ENCODE measurements around the gene TOR1B.
"Not testable (repeated sequence)": the region's sequence is repeated elsewhere in the genome, so short reads cannot be mapped to it uniquely, and the experiment has no call there.

Gene TOR1B

DNA sequence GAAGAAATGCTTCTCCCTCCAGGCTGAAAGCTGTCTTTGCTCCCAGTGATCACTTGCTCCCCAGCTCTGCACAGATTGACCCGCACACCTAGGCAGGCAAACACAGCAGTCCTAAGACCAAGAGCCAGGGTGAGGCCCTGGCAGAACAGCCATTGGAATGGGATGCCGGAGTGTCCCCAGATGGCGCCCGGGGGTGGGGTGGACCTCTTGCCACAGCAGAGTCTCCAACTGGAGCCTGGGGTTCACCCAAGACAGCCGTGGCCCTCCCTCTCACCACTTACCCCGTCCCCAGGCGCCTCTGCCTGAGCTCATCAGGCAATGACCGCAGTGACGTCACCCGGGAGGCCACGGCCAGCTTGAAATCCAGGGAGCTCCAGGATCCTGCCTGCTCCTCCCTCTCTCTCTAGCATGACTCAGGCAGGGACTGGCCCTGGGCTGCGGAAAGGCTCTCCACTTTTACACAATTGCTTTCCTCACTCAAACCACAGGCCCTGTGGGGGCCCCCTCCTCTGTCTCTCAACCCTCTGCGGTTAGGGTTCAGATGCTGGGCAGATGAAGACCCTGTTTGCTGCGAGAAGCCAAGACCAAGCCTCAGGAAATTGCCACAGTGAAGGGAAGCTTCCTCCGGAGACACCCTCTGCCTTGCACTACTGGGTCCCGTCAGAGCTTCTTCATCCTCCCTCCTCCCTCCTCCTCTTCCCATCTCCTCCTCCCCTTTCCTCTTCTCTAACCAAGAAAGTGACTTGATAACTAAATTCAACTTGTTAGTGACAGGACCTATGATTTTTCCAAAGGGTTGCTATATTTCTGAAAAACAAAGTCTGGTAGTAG lies 25.8 kb upstream of the TOR1B start:
- DNase-seq, result no peak

DNA sequence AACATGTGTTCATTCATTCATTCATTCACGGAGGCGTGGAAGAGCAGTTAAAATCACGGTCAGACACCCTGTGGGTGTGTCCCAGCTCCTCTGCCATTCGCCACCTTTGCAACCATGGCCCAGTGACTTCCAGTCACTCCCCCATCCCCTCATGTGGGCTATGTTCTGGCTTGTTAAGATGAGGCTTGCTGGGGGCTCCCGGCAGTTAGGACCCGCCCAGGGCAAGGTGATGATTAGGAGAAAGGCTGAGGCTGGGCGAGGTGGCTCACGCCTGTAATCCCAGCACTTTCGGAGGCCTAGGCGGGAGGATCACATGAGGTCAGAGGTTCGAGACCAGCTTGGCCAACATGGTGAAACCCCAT lies 25.2 kb upstream of the TOR1B start:
- no peak for DNase-seq

- no peak for DNase-seq
These were observed 24.5 kb upstream of the TOR1B start for GRCh38 chr9:129778469-129778868.

DNA sequence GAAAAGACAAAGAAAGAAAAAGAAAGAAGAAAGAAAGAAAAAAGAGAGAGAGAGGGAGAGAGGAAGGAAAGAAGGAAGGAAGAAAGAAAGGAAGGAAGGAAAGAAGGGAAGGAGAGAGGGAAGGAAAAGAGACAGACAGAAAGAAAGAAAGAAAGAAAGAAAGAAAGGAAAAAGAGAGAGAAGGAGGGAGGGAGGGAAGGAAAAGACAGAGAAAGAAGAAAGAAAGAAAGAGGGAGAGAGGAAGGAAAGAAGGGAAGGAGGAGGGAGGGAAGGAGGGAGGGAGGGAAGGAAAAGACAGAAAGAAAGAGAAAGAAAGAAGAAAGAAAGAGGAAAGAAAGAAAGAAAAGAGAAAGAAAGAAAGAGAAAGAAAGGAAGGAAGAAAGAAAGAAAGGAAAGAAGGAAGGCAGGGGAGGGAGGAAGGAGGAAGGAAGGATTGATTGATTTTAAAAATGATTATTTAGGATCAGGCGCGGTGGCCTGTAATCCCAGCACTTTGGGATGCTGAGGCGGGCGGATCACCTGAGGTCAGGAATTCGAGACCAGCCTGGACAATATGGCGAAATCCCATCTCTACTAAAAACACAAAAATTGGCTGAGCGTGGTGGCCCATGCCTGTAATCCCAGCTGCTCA lies 23.3 kb upstream of the TOR1B start:
- DNase-seq, result no peak

DNA sequence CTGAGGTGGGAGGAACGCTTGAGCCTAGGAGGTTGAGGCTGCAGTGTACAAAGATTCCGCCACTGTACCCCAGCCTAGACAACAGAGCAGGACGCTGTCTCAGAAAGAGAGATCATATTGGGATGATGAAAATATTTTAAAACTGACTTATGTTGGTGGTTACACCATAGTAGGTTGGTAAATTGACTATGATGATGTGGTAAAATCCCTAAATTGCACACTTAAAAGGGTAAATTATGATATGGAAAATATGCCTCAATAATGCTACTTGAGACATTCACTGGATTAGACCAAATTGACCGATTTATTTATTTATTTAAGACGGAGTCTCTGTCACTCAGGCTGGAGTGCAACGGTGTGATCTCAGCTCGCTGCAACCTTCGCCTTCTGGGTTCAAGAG lies 21.9 kb upstream of the TOR1B start:
- DNase-seq, result no peak

- no peak for DNase-seq
These were observed 21.0 kb upstream of the TOR1B start for GRCh38 chr9:129781981-129782380.

GRCh38 chr9:129783516-129784361 lies 19.2 kb upstream of the TOR1B start:
- peak; percentile 32 for DNase-seq

DNA sequence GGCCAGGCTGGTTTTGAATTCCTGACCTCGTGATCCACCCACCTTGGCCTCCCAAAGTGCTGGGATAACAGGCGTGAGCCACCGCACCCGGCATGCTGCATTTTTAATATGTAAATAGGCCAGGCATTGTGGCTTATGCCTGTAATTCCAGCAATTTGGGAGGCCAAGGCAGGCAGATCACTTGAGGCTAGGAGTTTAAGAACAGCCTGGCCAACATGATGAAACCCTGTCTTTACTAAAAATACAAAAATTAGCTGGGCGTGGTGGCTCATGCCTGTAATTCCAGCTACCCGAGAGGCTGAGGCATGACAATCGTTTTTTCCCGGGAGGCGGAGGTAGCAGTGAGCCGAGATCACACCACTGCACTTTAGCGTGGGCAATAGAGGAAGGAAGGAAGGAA lies 18.0 kb upstream of the TOR1B start:
- DNase-seq, result not testable (repeated sequence)

GRCh38 chr9:129785866-129786265 lies 17.1 kb upstream of the TOR1B start:
- DNase-seq, result no peak

- no peak for DNase-seq
These were observed 16.5 kb upstream of the TOR1B start for GRCh38 chr9:129786481-129786880.

DNA sequence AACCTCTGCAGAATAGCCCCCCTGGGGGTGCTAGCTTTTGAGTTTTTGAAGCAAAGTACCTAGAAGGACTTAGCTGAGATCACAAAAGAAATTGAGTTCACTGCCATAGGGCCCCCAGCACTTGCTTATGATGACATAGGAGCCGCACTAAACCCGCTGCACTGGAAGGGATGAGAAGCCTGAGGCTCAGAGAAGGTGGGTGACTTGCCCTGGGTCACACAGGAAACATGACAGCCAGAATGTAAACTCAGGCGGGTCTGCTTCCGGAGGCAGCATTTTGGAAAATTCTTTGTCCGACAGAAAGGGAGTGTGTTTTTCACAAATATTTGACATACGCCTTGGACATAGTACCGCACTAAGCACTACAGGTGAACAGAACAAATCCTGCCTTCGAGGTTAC lies 8.4 kb upstream of the TOR1B start:
- no peak for DNase-seq

DNA sequence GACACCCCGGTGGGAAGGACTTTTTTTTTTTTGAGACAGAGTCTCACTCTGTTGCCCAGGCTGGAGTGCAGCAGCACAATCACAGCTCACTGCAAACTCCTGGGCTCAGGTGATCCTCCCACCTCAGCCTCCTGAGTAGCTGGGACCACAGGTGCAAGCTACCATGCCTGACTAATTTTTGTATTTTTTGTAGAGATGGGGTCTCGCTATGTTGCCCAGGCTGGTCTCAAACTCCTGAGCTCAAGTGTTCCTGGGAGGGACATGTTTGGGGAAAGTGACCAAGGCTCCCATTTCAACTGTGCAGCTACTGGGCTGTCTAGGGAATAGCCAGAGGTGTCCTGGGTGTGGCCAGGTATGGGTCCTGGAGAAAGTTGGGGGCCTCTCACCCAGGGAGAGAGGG lies 7.0 kb upstream of the TOR1B start:
- not testable (repeated sequence) for DNase-seq

DNA sequence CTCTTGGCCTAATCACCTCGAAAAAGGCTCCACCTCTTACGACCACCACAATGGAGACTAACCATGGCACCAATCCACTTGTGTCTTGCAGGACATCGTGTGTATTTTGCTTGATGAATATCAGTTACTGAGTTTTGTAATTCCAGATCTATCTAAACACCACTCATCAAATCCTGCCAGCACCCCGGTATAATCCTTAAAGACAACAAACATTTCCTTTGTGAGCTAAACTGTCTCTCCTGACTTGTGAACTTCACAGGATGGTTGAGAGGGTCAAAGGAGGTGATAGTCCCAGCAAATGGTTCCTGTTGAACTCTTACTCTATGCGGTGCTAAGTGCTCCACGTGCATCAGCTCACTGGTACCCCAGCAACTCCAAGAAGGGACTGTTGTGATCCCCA lies 4.0 kb upstream of the TOR1B start:
- no peak for DNase-seq

DNA sequence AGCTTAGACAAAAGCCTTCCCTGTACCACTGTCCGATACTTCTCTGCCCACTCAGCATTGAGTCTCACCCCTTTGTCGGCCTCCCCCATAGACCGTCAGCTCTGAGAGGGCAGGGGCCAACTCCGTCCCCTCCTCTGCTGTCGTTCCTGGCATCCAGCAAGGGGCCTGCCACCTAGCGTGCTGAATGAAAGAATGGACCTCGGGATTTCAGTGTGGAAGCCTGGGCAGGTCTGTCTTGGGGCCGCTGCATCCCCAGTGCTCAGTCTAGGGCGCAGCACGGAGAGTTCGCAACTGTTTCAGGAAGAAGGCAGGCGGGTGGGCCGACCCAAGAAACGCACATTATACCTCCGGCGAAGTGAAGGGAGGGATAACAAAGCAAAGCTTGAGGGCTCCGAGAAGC lies 1.5 kb upstream of the TOR1B start:
- no peak for DNase-seq

DNA sequence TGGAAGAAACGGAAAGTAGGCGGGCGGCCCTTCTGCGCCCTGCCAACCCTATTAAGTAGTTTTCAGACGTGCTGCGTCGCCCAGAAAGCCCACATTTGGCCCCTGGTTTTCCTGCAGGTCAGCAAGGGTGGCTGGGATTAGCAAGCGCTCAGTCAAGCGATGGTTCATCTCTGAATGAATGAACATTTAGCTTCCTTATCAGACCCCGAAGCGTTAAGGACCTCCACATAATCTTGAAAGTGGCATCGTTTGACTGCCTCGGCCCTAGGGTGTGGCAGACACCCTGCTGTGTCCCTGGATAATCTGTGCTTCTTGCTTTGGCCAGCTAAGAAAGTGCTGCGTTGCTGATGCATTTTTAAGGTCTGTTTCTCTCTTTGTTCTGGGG lies 684 bp downstream of the TOR1B start:
- no peak for DNase-seq

DNA sequence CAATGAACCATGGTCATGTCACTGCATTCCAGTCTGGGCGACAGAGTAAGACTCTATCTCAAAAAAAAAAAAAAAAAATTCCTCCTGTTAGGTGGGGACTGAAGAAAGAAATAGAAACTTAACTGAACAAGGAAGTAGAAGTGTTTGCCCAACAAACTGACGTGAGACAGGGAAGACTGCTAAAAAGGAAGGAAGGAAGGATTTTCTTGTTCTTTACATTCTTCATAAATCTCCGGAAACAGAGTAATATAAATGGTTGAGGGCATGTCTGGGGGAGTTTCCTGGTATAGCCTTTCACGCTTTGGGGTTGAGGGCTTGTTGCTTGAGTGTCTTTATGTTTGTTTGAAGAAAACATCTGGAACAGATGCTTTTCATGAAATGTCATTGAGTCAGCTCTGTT lies 3.1 kb downstream of the TOR1B start:
- no peak for DNase-seq

- DNase-seq, result no peak
These were observed 6.4 kb downstream of the TOR1B start for GRCh38 chr9:129809346-129809745.

DNA sequence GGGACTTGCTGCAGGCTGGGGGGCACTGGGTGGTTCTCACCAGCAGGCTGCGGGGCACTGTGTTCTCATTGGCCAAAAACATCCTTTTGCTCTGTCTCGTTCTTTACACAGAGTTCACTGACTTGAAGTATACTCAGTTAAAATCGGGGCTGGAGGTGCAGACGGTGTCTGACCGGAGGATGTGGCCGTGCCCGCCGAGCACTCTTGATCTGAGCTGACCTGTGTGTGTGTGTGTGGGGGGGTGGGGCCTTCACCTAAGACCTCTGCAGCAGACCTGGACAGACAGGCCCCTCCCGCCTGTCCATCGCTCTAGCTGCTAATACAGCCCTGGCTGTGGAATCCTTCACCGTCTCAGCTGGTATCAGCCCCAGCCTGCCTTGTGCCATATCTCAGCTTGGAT lies 7.1 kb downstream of the TOR1B start:
- DNase-seq, result no peak

DNA sequence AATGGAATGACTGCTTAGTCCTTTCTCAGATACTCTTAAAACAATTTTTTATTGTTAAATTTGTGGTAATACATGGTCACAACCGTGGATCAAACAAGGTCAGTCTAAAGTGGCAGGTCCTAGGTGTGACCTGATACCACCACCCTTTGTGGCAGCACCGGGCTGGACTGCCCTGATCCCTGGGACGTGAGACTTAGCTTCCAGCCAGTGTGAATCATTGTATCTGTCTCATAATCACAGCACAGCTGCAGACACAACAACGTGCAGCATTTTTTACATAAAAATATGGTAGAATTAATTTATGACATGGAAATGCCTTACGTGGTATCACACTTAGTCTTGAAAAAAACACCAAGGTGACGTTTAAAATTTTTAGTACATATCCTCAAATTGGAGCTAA lies 7.8 kb downstream of the TOR1B start:
- no peak for DNase-seq

DNA sequence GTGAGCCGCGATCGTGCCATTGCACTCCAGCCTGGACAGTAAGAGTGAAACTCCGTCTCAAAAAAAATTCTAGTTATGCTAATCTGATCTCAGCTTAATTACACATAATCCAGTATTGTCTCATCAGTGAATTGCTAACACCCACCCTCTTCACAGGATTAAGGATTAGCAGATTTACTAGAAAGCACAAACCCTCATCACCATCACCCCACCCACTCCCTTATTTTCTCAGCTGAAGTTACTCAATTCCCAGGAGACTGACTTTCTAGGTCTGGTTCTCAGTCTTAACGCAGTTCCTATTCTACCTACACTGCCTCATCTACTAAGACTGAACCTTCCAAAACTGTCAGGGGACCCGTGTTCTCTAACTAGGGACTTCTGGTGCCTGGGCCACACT lies 9.0 kb downstream of the TOR1B start:
- DNase-seq, result no peak

- no peak for DNase-seq
These were observed 9.4 kb downstream of the TOR1B start for GRCh38 chr9:129812385-129812784.

DNA sequence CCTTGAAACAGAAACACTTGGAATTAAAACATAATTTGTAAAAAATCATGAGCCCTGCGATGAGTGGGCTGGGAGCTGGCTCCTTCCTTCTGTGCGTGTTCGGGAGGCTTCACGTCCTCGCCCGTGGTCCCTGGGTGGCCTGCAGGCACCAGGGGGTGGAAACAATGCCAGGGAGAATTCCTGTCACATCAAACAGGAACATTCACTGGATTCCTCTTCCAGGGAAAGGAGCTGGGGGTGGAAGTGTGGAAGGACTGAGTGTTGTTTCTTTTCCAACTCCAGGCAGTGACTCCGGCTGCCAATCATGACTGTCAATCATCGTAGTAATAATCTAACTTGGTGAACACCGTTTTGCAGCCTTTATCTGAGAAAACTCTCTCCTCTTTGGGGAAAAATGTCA lies 10.7 kb downstream of the TOR1B start:
- DNase-seq, result no peak

DNA sequence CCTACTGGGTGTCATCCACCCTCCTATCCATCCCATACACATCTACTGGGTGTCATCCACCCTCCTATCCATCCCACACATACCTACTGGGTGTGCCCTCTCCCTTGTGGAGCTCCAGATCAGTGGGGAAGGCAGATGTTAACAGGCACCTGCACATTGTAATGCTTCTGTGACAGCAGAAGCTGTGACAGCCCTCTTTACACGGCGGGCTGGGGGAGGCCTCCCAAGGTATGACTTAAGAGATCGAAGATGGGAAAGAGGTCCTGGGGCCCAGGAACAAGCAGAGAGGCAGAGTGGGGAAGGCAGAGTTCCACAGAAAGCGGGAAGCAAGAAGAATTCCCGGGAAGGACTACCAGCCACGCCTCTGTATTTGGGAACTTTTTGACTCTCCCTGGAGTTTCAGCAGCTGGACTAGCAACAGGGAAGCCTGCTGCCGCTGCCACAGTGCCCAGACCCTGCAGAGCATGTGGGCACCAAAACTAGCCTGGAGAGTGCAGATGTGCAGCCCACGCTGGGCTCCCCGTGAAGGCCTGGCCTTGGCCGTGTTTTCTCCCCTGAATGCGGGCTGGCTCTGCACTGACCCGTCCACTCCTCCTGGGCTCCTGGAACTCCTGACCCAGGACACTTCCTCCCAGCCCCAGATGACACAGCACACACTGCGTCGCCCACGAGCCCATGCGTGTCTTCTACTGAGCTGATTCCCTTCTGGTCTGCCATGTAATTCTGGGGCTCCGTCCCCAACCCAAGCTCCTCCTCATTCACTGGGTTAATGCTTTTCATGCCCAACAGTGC lies 11.6 kb downstream of the TOR1B start:
- no peak for DNase-seq
